DOHH2 (cell line): ENCODE data around the gene CDKL2.

ENCODE experiments used
- H3F3A ChIP-seq: fragments of 200-600 bp; sonication (generic), shearing (Covaris generic); 2 replicates; pipeline ENCODE4 v1.6.0; 2016; ENCODE audit warnings: antibody characterized with exemption, mild to moderate bottlenecking; ENCODE audit not compliant: control insufficient read depth, insufficient read depth
- H3K27ac ChIP-seq: fragments of 200-600 bp; sonication (generic); 2 replicates; pipeline ENCODE4 v1.5.1; 2014; ENCODE audit warnings: low read depth, mild to moderate bottlenecking, low read length, moderate library complexity
- H3K27me3 ChIP-seq: fragments of 200-600 bp; sonication (generic); 2 replicates; pipeline ENCODE4 v1.6.1; 2014; ENCODE audit warnings: mild to moderate bottlenecking, low read length, mixed read lengths; ENCODE audit not compliant: control insufficient read depth
- H3K36me3 ChIP-seq: fragments of 200-600 bp; sonication (generic); 2 replicates; pipeline ENCODE4 v1.6.1; 2014; ENCODE audit warnings: mild to moderate bottlenecking, low read length, moderate library complexity, mixed read lengths; ENCODE audit not compliant: control insufficient read depth
- H3K4me1 ChIP-seq: fragments of 200-600 bp; sonication (generic); 2 replicates; pipeline ENCODE4 v1.6.1; 2014; ENCODE audit warnings: mild to moderate bottlenecking, low read length, mixed read lengths; ENCODE audit not compliant: control insufficient read depth
- H3K4me2 ChIP-seq: fragments of 200-600 bp; sonication (generic); 2 replicates; pipeline ENCODE4 v1.6.0; 2014; ENCODE audit warnings: mild to moderate bottlenecking, low read length, moderate library complexity
- H3K4me3 ChIP-seq: fragments of 200-600 bp; sonication (generic); 2 replicates; pipeline ENCODE4 v1.5.1; 2014; ENCODE audit warnings: mild to moderate bottlenecking, low read length, mixed read lengths
- H3K79me2 ChIP-seq: fragments of 200-600 bp; sonication (generic); 2 replicates; pipeline ENCODE4 v1.6.1; 2014; ENCODE audit warnings: mild to moderate bottlenecking, low read length, mixed read lengths; ENCODE audit not compliant: control insufficient read depth
- H3K9me2 ChIP-seq: fragments of 200-600 bp; sonication (generic); replicated peaks from 2 replicates; pipeline ENCODE4 v1.6.1; 2014; ENCODE audit warnings: mild to moderate bottlenecking, low read length, mixed read lengths; ENCODE audit not compliant: control insufficient read depth
- H3K9me3 ChIP-seq: fragments of 200-600 bp; sonication (generic); 2 replicates; pipeline ENCODE4 v1.6.1; 2014; ENCODE audit warnings: antibody characterized with exemption, low read length, mixed read lengths; ENCODE audit not compliant: control insufficient read depth, insufficient read depth
- H4K20me1 ChIP-seq: fragments of 200-600 bp; sonication (generic); 2 replicates; pipeline ENCODE4 v1.6.0; 2014; ENCODE audit warnings: low read depth, mild to moderate bottlenecking, antibody characterized with exemption, low read length, moderate library complexity; ENCODE audit not compliant: control insufficient read depth, insufficient read depth
- EZH2phosphoT487 ChIP-seq: fragments of 200-600 bp; sonication (generic); IDR thresholded peaks from 2 replicates; pipeline ENCODE4 v1.6.1; 2017; ENCODE audit warnings: borderline replicate concordance, mild to moderate bottlenecking, antibody characterized with exemption, low read length, moderate library complexity, mixed read lengths
- TF ChIP-seq, protein P1 (sequence below): fragments of 200-600 bp; sonication (generic); IDR thresholded peaks from one replicate; pipeline ENCODE4 v1.5.1; 2014; ENCODE audit warnings: antibody characterized with exemption, mild to moderate bottlenecking, low read depth, low read length; ENCODE audit not compliant: poor library complexity, severe bottlenecking

CDKL2 gene

DNA sequence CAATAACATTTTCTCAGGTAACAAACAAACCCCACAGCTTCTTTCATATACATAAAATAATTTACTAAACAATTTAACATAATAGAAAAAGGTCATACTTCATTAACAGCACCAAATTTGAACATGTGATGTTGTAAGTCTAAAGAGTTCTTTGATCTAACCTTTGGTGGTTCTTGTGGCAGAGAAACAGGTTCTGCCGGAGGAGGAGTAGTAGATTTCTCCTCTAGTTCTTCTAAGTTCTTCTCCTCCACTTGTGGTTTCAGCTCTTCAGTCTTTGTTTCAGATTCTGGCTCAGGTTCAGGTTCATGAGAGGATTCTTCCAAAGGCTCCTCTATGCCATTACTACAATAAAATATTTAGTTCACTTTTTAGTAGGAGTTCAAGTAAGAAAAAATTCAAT, 24.6 kb upstream of the CDKL2 start:
- Histone ChIP-seq H3K4me3 (no peak overlapping the region), H3K4me1 (peaks cover 14% of the 10 kb centered on the region), H3K4me2 (no peak overlapping the region), H3F3A (peaks cover 5% of the 10 kb centered on the region), H3K27me3 (no peaks in the 10 kb centered on the region), H3K27ac (no peak overlapping the region), H3K36me3 (peaks cover 96% of the 10 kb centered on the region), H4K20me1 (peaks cover 9% of the 10 kb centered on the region; the same call in 1 of the 2 replicates), H3K9me2 (no peaks in the 10 kb centered on the region), H3K79me2 (peaks cover 67% of the 10 kb centered on the region), H3K9me3 (no peaks in the 10 kb centered on the region)
- TF ChIP-seq, protein P1, sequence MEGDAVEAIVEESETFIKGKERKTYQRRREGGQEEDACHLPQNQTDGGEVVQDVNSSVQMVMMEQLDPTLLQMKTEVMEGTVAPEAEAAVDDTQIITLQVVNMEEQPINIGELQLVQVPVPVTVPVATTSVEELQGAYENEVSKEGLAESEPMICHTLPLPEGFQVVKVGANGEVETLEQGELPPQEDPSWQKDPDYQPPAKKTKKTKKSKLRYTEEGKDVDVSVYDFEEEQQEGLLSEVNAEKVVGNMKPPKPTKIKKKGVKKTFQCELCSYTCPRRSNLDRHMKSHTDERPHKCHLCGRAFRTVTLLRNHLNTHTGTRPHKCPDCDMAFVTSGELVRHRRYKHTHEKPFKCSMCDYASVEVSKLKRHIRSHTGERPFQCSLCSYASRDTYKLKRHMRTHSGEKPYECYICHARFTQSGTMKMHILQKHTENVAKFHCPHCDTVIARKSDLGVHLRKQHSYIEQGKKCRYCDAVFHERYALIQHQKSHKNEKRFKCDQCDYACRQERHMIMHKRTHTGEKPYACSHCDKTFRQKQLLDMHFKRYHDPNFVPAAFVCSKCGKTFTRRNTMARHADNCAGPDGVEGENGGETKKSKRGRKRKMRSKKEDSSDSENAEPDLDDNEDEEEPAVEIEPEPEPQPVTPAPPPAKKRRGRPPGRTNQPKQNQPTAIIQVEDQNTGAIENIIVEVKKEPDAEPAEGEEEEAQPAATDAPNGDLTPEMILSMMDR: no peak
- no peak for TF ChIP-seq EZH2phosphoT487

DNA sequence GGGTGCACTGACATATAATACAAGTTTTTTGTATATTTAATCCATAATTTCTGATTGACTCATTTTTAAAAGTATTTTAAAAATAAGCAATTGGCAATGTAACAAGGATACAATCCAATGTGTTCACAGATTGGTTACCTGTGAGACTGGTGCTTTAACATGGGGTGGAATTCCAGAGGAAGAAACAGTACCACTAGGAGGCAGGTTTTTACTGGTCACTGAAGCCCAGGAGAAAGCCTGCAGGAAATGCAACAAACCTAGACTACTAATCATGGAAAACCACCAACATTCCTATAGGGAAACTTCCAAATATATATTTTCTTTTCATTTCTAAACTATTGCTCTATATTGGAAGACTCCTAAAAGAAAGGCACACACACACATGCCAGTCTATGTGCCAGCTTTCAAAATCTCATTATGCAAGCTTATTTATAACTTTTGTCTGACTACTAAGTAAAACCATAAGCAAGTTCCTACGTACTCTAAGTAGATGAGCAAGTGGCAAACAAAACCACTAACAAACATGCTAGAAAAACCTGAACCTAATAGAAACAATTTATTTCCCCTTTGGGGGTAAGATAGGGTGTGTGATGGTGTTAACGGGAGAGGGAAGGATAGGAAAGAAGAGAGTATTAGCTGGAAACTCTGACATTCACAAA, 23.6 kb upstream of the CDKL2 start:
- H3K79me2 ChIP-seq: peaks cover 57% of the 10 kb centered on the region
- no peaks in the 10 kb centered on the region for H3K9me3 ChIP-seq
- H3F3A ChIP-seq: peaks cover 9% of the 10 kb centered on the region
- no peak overlapping the region for H3K4me3 ChIP-seq
- H3K4me1 ChIP-seq: peaks cover 12% of the 10 kb centered on the region
- H4K20me1 ChIP-seq: peaks cover 9% of the 10 kb centered on the region; the same call in 1 of the 2 replicates
- H3K4me2 ChIP-seq: no peak overlapping the region
- H3K27me3 ChIP-seq: no peaks in the 10 kb centered on the region
- H3K9me2 ChIP-seq: no peaks in the 10 kb centered on the region
- TF ChIP-seq EZH2phosphoT487: no peak
- TF ChIP-seq, protein P1: peak; percentile 15
- no peak overlapping the region for H3K27ac ChIP-seq
- peaks cover 94% of the 10 kb centered on the region for H3K36me3 ChIP-seq

DNA sequence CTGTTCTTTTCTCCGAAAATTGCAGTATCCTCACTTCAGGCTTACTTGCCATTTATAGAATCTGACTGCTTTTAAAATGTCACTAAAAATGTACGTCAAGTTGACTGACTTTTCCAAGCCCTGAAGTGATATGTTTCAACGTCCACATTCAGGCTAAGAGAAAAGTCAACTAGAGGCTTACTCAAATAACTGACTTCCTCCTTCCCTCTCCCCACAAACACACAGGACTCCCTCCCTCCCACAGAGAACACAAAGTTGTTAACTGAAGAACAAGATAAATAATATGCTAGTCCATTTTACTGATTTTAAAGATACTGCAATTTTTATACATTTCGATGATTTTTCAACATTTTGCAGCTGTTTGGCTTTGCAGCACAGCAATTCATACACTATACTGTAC, 13.8 kb upstream of the CDKL2 start:
- no peaks in the 10 kb centered on the region for H4K20me1 ChIP-seq
- H3K9me2 ChIP-seq: no peaks in the 10 kb centered on the region
- no peaks in the 10 kb centered on the region for H3K79me2 ChIP-seq
- H3K9me3 ChIP-seq: no peaks in the 10 kb centered on the region
- no peak overlapping the region for H3K27ac ChIP-seq
- no peaks in the 10 kb centered on the region for H3K27me3 ChIP-seq
- peaks cover 12% of the 10 kb centered on the region; the same call in 1 of the 2 replicates for H3F3A ChIP-seq
- H3K4me1 ChIP-seq: no peaks in the 10 kb centered on the region
- no peak overlapping the region for H3K4me3 ChIP-seq
- H3K36me3 ChIP-seq: peaks cover 72% of the 10 kb centered on the region
- TF ChIP-seq, protein P1: no peak
- TF ChIP-seq EZH2phosphoT487: no peak
- H3K4me2 ChIP-seq: no peak overlapping the region
